ENCODE data around the gene CAPZB. TPM values are rescaled to one million over a fixed set of nuclear protein-coding genes. Genes with fewer than 3 reads are reported as not detected.

CAPZB gene
- total and polyA plus RNA-seq, 2 of the 4 experiments (the other 2 are of a cell fraction), result 216 to 304 TPM

- Histone ChIP-seq H3K4me2 (ENCODE audit: low read depth, low read length) (no peak overlapping the region), H3K23ac (ENCODE audit: low read depth, low read length) (no peak overlapping the region), H4K91ac (ENCODE audit: insufficient read depth, low read depth, low read length) (no peak overlapping the region), H2AK5ac (ENCODE audit: low read depth, low read length) (no peak overlapping the region), H4K20me1 (ENCODE audit: insufficient read depth, low read length) (peaks cover 98% of the 10 kb centered on the region), H3K27me3 (ENCODE audit: control insufficient read depth, insufficient read depth, low read length) (no peaks in the 10 kb centered on the region), H3K4ac (ENCODE audit: low read depth, low read length) (no peak overlapping the region), H4K5ac (ENCODE audit: low read depth, low read length) (no peak overlapping the region), H3K56ac (ENCODE audit: extremely low read depth, insufficient read depth, low read length) (no peak overlapping the region), H2BK20ac (ENCODE audit: low read depth, low read length) (no peak overlapping the region), H2AK9ac (replicated peaks; ENCODE audit: low read depth, low read length, poor library complexity) (no peak overlapping the region), H2BK5ac (ENCODE audit: low read depth, low read length, poor library complexity, severe bottlenecking) (no peak overlapping the region), H2BK120ac (ENCODE audit: low read depth, low read length) (no peak overlapping the region), H3K36me3 (ENCODE audit: control insufficient read depth, insufficient read depth, low read length) (peaks cover 23% of the 10 kb centered on the region), H3K4me1 (ENCODE audit: control insufficient read depth, insufficient read depth, low read length) (peaks cover 45% of the 10 kb centered on the region), H3K79me1 (ENCODE audit: low read depth in 1 of 2, low read length in 2 of 2) (peaks cover 6 to 91% of the 10 kb centered on the region in 2 experiments; a peak in 3 of 4 replicates), H3K9me1 (ENCODE audit: insufficient read depth, low read length) (peaks cover 60% of the 10 kb centered on the region), H3K9ac (ENCODE audit: low read depth, low read length) (no peak overlapping the region), H3K14ac (replicated peaks; ENCODE audit: low read depth, low read length) (no peak overlapping the region), H3K27ac (ENCODE audit: insufficient read depth, low read length) (no peak overlapping the region), H2AFZ (replicated peaks; ENCODE audit: low read length, poor library complexity) (no peak overlapping the region), H3K9me3 (ENCODE audit: control insufficient read depth, insufficient read depth, low read length) (no peaks in the 10 kb centered on the region), H3K18ac (ENCODE audit: low read depth, low read length) (no peak overlapping the region), H2BK15ac (ENCODE audit: low read depth, low read length) (no peak overlapping the region), H3K4me3 (ENCODE audit: insufficient read depth, low read depth, low read length) (no peak overlapping the region), H4K8ac (ENCODE audit: low read depth in 2 of 2, low read length in 2 of 2) (no peak overlapping the region)
- dilution Hi-C loops (cut with HindIII; ENCODE audit: low sequenced_read_pairs, unreplicated experiment) (no loop called here), intact Hi-C loops (cut with micrococcal nuclease) (no loop called here), in situ Hi-C loops (cut with MboI; ENCODE audit: low sequenced_read_pairs) (loop anchor here (10.0 kb wide), 1 partner anchor 165 kb away; the partner anchor contains the start of gene NBL1)
- ATAC-seq (ENCODE audit: low read depth) (no peak), DNase-seq (no peak)
- BruUV-seq (replicated peaks), result no TSS peak
- POLR2A ChIA-PET (ENCODE audit: unreplicated experiment), result interaction anchor here (0.6 kb wide), 1 partner anchor 16 kb away, joined by 11 read pairs; no protein-coding TSS in a partner anchor
- WGBS, 2 experiments (ENCODE audit: extremely low coverage in 2 of 2, insufficient read length in 1 of 2), result 74% methylated on average over 4 of the region's 6 CpGs; no CpG with 5 or more reads in 1 of the 2 experiments
- TF ChIP-seq POLR2A (IDR thresholded peaks at IDR 0.05; ENCODE audit: low read depth, low read length) (no peak), FOS (IDR thresholded peaks at IDR 0.05; ENCODE audit: low read depth, low read length) (no peak), USF2 (IDR thresholded peaks at IDR 0.05; ENCODE audit: low read depth, low read length) (no peak)
- CTCF ChIA-PET, result no interaction called here
Observed at GRCh38 chr1:19480282-19480681, 5.1 kb downstream of the CAPZB start.
